22Rv1 (cell line): ENCODE measurements around the gene AP1B1.
"Not testable (repeated sequence)": the region's sequence is repeated elsewhere in the genome, so short reads cannot be mapped to it uniquely, and the experiment has no call there.

ENCODE experiments used
- H3K27ac ChIP-seq: fragments of 450-650 bp; 2 replicates; pipeline ENCODE4 v1.5.1; 2017
- ZFX ChIP-seq: fragments of 450-650 bp; IDR thresholded peaks from 2 replicates; pipeline ENCODE4 v1.6.1; 2017; ENCODE audit warnings: antibody characterized with exemption, borderline replicate concordance
- TF ChIP-seq, protein P1 (sequence below): fragments of 450-650 bp; IDR thresholded peaks from 2 replicates; pipeline ENCODE4 v1.5.1; 2017; ENCODE audit warnings: mild to moderate bottlenecking

Gene AP1B1

GRCh38 chr22:29426476-29426875, 38.1 kb upstream of the AP1B1 start:
- no peak overlapping the region for H3K27ac ChIP-seq
- TF ChIP-seq, protein P1, sequence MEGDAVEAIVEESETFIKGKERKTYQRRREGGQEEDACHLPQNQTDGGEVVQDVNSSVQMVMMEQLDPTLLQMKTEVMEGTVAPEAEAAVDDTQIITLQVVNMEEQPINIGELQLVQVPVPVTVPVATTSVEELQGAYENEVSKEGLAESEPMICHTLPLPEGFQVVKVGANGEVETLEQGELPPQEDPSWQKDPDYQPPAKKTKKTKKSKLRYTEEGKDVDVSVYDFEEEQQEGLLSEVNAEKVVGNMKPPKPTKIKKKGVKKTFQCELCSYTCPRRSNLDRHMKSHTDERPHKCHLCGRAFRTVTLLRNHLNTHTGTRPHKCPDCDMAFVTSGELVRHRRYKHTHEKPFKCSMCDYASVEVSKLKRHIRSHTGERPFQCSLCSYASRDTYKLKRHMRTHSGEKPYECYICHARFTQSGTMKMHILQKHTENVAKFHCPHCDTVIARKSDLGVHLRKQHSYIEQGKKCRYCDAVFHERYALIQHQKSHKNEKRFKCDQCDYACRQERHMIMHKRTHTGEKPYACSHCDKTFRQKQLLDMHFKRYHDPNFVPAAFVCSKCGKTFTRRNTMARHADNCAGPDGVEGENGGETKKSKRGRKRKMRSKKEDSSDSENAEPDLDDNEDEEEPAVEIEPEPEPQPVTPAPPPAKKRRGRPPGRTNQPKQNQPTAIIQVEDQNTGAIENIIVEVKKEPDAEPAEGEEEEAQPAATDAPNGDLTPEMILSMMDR = no peak
- TF ChIP-seq ZFX = no peak

GRCh38 chr22:29418704-29419103, 30.3 kb upstream of the AP1B1 start:
- not testable (repeated sequence) for H3K27ac ChIP-seq

GRCh38 chr22:29414951-29415591, 26.7 kb upstream of the AP1B1 start:
- H3K27ac ChIP-seq = not testable (repeated sequence)

DNA sequence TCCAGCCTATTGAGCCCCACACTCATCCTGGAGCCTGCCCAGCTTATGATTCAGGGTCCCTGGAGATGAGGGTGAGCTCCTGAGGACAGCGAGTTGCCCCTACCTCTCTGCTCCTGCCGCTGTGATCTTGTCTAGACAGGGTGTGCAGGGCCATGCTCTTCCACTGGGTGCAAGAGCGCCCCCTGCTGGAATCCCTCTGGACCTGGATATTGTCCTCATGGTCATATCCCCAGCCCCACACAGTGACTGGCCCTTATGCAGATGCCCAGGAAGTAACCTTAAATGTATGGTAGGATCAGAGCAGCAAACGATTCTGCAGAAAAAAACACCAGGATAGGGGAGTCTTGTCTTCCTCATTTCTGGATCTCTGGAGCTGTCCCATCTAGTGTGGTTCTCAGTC, 24.4 kb upstream of the AP1B1 start:
- not testable (repeated sequence) for H3K27ac ChIP-seq
- TF ChIP-seq, protein P1 = peak; percentile 75

DNA sequence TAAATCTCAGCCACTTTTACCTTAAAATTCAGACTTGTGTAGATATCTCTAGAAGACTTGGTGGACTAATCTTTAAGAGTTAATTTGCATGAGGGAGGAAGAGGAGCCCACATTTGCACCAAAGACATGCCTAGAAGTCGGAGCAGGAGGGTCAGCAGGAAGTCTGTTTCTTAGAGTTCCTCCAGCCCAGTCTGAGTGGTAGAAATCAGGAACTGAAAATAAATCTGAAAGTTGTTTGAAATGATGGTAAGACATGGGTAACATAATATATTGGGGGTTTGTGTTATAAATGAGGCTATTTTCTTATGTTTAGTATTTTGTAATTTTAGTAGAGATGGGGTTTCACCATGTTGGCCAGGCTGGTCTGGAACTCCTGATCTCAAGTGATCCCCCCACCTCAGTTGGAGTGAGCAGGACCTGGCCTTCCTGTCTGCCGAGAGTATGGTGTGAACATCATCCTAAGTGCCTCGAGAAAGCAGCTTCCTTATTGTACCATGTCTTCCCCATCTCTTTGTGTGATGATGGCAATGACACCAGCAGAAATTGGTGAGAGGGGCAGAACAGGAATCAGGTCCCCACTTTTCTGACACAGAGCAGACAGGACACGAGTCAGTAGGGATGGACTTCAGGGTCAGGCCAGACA, 23.3 kb upstream of the AP1B1 start:
- not testable (repeated sequence) for H3K27ac ChIP-seq

DNA sequence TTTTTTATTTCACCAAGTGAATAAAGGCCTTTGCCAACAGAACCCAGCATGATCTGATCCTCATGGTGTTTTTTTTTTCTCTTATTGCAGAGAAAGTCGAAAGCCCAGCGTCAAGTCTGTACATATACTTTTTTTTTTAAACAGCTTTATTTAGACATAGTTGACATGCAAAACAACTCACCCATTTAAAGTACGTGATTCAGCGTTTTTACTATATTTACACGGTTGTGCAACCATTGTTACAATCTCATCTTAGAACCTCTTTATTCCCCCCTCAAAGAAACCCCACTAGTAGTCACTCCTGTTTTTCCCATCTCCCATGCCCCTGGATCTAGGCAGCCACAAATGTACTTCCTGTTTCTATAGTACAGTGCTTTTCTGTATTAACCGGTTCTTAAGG, 20.6 kb upstream of the AP1B1 start:
- no peak overlapping the region for H3K27ac ChIP-seq
- TF ChIP-seq ZFX = no peak
- TF ChIP-seq, protein P1 = no peak

- not testable (repeated sequence) for H3K27ac ChIP-seq
Observed at GRCh38 chr22:29401538-29401937, 13.2 kb upstream of the AP1B1 start.

DNA sequence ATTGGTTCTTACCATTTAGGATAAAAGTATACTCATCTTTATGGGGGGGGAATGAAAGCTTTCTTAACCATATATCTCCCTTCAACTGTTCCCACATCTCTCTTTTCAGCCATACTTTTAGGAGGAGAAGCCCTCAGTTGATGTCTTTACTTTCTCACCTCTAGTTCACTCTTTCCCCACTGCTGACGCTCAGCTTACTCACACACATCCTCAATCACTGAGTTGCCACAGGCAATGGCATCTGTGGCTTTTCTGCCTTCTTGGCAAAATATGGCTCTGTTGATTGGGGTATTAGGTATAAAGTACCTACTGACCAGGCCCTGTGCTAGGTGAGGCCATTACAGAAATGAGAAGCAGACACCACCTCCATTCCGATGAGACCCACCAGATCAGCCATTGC, 12.2 kb upstream of the AP1B1 start:
- no peak for TF ChIP-seq ZFX
- TF ChIP-seq, protein P1 = no peak

GRCh38 chr22:29397791-29398190, 9.4 kb upstream of the AP1B1 start:
- no peak for TF ChIP-seq ZFX
- TF ChIP-seq, protein P1 = no peak
- no peak overlapping the region for H3K27ac ChIP-seq

More for the DNA sequence above, 12.2 kb upstream of the AP1B1 start:
- H3K27ac ChIP-seq = no peak overlapping the region
